Activated CD8-positive, alpha-beta memory T cell treated with anti-CD3 and anti-CD28 coated beads, Interleukin-2, amount 50 U/mL, for 48 hours (primary cell): ENCODE measurements around the gene SUFU.
"Not testable (repeated sequence)": the region's sequence is repeated elsewhere in the genome, so short reads cannot be mapped to it uniquely, and the experiment has no call there.

Experiments
- DNase-seq: peaks from one replicate; pipeline ENCODE4 v3.0.0-alpha.2; 2020

The SUFU gene

DNA sequence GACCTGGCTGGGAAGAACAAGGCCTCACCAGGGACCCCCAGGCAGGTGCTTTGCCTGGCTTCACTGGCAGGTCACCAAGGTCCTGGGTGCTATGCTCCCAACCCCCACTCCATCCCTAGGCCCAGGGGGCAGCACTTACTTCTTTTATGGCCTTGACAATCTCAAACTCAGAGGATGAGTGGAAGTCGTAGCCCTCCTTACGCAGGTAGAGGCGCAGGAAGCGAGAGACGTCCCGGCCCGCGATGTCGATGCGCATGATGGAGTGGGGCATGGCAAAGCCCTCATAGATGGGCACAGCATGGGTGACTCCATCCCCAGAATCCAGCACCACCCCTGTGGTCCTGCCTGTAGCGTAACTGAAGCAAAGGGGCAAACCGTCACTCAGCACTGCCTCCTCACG lies 19.8 kb upstream of the SUFU start:
- no peak for DNase-seq

DNA sequence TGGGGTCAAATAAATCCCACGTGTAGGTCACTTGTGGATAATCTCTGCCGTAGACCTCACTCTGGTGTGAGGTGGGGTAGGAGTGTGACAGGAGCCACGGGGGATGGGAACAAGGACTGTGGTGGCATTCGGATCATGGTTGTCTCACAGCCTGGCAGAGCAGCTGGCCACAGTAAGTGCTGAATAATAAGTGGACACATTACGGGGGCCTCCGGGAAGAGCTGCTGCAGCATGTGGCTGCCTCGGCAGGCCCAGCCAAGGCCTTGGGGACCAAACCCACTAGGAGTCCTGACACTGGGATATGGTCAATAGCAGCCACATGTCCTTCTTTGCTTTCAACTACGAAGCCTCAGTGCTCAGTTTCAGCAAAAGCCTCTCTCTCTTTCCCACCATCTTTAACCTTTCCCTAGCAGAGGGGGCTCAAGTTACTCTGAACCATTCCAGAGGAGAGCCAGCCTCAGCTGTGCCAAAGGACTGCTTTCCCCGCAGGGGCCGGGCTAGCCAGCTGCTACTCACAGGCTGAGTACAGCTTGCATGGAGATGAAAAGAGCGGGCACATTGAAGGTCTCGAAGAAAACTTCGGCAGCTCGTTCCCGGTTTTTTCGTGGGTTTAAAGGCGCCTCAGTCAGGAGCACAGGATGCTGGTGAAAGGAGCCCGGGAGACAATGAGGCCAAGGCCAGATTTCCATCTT lies 18.5 kb upstream of the SUFU start:
- no peak for DNase-seq

DNA sequence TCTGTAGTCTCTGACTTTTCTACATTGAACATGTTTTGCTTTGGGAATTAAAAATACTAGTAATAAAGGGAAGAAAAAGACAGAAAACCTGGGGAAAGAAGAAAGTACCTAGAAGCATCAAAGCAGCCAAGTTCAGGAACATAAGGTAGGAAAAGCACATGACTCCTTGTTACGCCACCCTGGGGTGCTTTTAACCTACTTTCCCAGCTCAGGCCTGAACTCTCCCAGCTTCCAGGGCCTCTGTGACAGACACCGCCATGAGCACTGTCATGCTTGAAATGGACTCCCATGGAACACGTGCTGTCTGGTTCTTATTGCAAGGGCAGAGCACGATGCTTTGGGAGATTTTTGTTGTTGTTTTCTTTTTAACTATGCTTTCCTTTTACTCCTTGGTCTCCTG lies 12.6 kb upstream of the SUFU start:
- DNase-seq = no peak

DNA sequence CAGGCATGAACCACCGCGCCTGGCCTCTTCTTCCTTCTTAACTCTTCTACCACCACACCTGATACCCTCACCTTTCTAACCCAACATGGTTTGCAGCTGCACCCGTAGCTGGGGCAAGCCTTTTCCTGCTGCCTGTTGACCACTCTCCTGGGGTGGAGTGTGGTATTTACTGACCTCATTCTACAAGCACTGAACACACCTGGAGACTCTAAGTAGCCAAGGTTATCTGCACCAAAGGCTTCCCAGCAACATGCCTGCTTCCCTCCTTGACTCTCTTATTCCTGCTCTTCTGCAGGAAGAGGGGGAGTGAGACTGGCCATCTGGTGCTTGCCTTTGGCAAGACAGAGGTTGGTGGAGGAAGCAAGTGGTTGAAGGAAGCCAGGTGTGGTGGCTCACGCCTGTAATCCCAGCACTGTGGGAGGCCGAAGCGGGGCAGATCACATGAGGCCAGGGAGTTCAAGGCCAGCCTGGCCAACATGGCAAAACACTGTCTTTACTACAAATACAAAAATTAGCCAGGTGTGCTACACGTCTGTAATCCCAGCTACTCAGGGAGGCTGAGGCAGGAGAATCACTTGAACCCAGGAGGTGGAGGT lies 11.3 kb upstream of the SUFU start:
- DNase-seq = no peak

DNA sequence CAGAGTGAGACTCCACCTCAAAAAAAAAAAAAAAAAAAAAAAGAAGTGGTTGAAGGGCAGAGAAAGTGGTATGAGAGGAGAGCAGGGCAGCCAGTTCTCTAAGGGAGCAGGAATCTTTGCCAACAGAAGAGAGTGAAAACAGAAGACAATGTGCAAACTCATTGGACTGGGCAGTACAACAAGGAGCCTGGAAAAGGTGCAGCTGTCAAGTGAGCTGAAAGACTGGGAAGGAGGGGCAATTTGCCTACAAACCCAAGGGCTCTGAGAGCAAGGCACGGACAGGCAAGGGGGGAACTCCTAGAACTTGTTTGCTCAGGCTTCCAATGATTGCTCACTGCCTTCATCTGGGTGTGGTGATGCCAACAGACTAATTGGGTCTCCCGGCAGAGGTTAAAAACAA lies 10.8 kb upstream of the SUFU start:
- no peak for DNase-seq

DNA sequence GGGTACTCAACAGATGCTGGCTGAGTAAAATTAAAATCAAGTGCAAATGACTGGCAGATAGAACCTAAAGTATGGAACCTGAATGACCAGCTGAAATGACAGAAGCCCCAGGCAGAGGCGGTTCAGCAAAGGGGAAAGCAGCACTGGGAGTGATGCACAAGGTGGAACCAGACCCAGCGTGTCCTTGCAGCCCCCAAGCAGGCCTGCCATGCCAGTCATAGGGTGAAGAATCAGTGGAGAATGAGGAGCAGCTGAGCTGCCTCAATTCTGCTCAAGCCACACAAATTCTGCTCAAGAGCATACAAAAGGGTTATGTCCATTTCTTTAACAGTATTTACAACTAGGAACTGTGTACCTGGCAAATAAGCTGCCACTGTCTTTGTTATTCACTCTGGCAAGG lies 10.0 kb upstream of the SUFU start:
- DNase-seq = no peak

DNA sequence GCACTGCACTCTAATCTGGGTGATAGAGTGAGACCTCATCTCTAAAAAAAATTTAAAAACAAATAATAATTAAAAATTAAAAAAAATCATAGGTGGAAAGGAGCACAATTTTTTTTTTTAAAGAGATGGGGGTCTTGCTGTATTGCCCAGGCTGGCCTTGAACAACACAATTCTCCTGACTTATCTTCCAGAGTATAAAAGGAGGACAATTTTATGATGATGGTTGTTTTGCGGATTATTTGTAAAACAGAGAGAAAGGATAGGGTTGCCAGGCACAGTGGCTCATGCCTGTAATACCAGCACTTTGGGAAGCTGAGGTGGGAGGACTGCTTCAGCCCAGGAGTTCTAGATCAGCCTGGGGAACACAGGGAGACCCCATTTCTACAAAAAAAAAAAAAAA lies 6.2 kb upstream of the SUFU start:
- no peak for DNase-seq

DNA sequence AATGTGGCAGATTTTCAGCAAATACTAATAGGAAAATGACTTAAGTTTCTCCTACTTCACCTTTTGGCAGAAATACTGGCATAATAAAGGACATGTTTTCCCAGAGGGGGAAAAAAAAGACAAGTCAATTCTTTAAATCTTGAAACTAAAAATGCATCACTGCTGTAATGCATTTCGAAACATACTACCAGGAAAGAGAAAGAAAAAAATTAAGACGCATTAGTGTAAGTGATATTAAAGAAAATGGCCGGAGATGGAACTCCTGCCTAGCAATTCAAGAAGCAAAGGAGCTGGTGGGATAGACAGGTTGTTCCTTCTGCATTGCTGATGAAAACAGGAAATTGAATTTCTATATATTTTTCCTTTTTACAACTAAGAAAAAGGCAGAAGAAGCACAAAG lies 4.4 kb upstream of the SUFU start:
- no peak for DNase-seq

DNA sequence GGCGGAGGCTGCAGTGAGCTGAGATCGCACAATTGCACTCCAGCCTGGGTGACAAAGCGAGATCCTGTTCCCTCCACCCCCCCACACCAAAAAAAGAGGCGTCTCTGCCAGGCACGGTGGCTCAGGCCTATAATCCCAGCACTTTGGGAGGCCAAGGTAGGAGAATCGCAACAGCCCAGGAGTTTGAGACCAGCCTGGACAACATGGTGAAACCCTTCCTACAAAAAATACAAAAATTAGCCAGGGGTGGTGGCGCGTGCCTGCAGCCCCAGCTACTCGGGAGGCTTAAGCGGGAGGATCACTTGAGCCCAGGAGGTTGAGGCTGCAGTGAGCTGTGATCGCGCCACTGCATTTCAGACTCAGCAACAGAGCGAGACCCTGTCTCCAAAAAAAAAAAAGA lies 3.1 kb upstream of the SUFU start:
- not testable (repeated sequence) for DNase-seq

DNA sequence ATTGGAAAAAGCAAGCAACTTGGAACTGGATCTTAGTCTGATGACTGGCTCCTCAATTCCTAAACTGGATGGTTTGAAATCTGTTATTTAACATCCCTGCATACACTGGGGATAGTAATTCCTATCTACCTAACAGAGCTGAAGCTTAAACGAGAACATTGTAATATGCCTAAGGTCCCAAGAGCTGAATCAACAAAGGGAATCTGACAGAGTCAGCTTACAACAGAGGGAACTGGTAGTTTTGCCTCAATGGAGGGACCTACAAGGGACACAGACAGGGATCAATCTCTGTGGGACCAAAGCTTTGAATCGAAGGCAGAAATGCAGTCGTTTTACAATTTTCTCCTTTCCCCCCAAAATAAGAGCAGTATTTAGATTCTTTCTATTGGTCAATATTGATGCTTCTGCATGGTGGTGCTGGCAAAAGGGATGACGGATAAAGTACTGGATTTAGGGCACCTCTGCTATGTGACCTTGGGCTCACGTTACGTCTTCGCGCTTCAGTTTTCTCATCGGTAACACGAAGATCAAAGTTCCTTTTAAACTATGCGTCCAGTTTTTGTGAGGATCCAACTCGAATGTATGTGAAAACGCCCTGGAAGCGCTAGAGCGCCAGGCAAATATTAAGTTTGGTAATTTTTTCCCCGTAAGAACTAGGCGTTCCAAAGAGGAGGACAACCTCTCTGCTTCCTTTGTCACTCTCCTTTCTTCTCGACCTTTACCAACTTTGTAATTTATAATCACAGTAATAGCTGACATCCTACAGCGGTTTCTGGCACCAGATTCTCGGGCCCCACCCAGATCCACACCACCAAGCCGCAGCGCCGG lies 2.4 kb upstream of the SUFU start:
- DNase-seq = no peak

DNA sequence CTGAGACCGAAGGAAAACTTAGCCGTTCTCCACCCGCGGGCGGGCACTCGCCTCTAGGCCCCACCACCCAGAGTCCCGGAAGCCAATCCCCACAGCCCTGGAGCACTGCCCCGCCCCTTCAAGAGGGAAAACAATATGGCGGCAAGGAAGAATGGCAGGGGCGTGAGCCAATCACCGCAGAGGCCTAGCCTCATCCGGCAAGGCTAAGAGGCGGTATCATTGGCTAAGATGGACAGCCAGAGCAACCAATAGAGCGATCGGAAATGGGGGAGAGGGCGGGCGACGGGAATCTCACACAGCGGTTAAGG lies 1.8 kb upstream of the SUFU start:
- DNase-seq = peak; percentile 96

DNA sequence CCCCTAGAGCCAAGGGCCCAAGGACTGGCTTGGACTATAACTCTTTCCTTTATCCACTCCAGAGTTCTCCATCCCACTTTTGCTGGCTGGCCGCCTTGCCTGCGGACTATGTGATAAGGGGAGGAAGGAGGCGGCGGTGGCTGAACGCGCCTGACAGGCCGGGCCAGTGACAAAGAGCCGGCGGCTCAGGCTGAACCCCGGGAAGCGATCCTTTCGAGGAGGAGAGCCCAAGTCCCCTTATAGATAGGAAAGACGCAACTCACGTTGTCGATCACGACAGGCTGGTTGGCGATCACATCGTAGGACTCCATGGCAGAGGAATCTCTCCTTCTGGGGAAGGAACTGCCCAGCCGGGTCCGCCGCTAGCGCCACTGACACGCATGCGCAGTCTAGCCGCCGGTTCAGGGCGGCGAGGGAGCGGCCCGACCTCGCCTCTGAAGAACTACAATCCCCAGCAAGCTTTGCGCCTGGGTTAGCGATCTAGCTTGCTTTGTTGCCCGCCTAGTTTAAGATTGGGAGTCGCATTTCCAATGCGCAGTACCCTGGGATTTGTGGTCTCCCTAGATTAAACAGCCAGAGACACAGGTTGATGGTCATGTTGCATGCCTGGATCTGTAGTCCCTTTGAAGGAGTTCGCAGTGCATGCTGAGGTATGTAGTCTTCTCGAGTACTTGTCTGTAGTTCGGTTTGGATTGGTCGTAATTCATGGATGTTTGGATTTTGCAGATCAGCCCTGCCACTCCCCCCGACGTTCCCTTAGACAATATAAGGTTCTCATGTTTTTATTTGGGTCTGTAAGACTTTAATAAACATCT lies 1.2 kb upstream of the SUFU start, which contains the start of gene ACTR1A:
Gene ACTR1A (minus strand): TSS at position 376 of the 815 bp plus-strand sequence. CDS start 65 bp downstream, at position 311.
- DNase-seq = peak; percentile 97

DNA sequence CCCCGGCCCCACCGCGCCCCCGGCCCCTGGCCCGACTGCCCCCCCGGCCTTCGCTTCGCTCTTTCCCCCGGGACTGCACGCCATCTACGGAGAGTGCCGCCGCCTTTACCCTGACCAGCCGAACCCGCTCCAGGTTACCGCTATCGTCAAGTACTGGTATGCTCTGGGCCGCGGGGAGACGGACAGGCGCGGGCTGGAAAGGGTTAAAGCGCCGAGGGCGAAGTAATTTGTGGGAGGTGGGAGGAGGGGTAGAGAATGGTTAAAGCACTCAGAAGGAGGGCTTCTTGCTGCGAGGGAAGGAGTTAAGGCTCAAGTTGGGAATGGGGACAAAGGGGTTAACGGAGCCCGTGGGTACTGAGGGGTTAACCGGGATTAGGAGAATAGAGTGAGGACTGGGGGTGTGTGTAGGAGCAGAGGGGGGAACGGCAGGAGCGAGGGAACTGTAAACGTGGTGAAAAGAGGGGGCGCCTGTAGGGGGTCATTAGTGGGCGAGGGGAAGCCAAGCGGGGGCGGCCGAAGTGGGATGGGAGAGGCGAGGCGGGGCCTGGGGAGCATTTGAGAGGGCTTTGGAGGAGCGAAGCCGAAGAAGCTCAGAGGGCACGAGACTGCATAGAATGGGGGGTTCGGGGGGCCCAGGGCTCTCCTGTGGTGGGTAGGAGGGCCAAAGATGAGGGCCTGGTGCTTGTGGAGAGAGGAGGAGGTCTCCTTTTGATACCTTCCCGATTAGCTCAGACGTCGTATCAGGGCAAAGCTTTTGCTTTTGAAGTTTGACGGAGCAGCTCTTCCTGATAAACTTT lies 605 bp downstream of the SUFU start:
- DNase-seq = peak; percentile 75

DNA sequence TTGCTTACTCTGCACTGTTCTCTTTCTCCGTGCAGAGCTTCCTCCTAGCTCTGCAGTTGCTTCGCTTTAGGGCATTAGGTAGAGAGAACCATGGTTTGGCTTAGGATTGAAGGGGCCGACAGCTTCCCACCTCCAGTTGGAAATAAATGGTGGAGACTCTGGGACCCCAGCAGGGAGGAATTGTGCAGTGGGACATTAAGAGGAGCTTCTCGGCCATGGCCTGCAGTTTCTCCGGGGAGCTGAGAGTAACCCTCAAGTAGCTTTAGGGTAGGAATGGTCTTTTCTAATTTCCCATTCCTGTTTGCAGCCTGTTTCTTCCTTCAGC lies 1.2 kb downstream of the SUFU start:
- no peak for DNase-seq

DNA sequence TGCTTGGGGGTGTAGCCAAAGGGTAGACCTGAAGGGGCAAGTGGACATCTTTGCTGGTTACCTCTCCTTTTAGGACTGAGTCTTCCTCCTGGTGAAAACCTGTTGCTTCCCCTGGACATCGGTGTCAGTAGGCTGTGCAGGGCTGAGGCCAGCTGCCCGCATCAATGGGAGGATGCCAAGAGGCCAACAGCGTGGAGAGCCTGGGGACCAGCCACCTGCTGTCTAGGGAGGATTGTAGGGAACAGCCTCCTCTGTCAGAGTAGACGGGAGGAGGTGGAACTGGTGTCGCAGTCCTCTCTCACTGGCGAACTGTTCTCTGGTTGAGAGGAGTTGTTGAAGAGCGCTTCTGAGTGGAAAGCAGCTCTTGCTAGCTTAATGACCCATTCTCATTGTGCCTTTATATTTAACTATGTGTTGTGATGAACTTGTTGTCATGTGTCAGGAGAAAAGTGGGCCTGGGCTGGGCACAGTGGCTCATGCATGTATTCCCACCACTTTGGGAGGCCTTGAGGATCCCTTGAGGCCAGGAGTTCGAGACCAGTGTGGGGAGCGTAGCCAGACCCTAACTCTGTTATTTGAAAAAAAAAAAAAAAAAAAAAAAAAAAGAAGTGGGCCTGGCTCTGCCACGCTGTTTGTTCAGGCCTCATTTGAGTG lies 1.8 kb downstream of the SUFU start:
- DNase-seq = no peak

DNA sequence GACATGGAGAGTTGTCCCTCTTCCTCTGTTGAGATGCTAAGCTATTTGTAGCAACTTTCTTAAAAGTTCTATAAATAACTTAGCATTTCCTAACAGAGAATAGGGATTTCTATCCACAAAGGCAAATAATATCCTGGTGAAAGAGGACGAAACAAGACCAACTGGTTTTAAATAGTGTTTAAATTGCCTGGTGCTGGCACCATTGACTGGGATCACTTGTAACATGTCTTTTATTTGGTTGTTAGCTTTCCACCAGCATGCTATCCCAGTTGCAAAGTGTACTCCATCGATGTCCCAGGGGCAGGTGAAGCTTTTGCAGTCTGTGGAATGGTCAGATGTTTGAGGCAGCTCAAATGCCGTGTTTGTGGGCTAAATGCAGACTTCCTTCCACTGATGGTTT lies 3.7 kb downstream of the SUFU start:
- no peak for DNase-seq

DNA sequence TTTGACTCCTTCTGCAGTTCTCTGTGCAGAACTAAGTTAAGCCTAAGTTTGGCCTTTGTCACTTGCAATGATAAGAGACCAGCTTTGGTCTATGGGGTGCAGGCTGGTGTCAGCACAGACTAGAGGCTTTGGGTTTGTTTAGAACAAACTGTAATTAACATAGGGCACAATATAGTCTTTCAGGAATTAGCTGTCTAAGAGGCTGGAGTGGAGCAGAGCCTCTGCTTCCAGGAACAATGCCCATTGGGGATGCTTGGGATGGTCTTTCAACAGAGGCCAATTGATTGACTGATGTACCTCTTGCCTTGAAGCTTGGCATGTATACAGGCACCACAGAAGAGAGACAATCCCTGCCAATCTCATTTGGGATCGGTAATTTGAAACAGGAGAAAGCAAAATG lies 4.7 kb downstream of the SUFU start:
- no peak for DNase-seq

DNA sequence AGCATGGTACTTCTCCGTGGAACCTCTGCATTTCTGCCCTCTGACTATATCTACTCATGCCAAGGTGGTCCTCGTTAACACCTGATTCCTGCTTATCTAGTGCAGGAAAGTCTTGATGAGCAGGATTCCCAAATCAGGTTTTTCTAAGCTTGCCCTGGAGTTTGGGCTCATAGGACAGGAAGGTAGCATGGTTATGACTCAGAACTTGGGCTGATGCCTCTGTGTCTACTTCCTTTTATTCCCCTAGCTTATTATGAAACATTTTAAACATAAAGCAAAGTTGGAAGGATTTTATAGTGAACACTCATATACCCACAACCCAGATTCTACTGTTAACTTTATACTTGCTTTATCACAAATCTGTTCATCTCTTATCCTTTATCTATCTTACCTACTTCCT lies 5.6 kb downstream of the SUFU start:
- DNase-seq = no peak

DNA sequence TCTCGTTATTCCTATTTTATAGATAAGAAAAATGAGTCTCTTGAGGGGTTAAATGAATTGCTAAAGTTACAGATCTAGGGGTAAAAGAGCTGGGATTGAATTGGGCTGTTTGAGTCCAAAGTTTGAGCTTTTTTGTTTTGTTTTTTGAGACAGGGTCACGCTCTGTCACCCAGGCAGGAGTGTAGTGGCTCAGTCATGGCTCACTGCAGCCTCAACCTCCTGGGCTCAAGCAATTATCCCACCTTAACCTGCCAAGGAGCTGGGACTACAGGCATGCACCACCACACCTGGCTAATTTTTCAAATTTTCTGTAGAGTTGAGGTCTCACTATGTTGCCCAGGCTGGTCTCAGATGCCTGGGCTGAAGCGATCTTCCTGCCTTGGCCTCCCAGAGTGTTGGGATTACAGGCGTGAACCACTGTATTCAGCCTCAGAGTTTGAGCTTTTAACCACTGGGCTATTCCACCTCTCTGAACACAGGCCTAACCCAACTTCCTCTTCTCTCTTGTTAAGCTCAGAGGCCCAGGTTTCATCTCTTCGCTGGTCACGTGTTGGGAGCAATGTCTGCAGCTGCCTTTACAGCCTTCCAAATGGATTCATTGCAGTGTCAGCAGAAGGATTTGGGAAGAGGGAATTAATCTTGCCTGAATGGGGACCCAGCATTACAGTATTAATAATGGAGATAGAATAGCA lies 8.0 kb downstream of the SUFU start:
- no peak for DNase-seq

DNA sequence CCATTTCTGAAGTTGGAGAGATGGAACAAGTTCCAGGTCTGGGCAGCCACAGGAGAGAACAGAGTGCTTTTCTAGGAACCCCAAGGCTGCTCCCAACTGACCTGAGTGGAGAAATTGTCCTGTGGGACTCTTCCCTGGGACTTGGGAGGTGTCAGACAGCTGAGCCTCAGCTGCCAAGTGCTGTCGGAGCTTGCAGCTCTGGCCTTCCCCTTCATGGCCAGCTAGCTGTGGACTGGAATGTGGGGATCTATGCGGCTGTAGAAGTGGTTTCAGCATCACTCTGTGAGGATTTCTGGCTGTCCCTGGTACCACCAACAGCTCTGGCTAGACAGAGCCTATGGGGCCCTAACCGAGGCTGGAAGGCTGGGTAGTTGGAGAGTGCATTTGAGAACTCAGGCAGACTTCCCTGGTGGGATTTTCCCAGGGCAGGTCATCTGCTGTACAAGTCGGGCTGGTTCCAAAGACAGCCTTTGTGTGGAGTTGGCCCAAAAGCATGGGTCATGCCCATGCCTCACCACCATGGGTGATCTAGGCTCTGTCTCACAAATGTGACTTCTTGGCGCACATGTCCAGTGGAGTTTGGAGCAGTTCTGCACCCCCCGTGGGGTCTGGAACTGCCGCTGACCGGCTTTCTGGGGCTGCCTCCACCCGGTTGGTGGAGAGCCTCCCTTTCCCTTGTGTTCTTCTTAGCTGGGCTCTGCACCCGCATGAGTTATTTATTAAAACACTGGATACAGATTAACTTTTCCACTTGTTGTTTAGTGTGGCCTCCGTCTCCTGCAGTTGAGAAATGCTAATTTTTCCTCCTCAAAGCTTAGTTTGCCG lies 10.9 kb downstream of the SUFU start:
- no peak for DNase-seq

DNA sequence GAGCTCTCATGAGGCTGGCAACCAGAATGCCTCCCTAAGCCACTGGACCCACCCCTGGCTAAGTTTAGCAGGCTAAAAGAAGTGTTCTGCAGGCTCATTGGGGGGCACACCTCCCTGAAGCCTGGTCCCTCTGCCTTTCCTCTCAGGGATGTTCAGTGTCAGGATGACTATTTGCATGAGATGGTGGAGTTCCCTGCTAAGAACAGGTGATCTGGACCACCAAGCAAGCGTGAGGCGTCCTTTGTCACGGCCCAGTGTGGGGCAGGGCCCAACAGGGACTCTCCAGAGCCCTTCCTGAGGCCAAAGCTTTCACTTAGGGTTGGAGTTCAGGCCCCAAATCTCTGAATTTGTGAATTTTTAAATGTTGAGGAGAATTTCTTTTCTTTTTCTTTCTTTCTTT lies 12.0 kb downstream of the SUFU start:
- no peak for DNase-seq
